Measurements from ENCODE around the gene SSC5D. TPM values are rescaled to one million over a fixed set of nuclear protein-coding genes. Genes with fewer than 3 reads are reported as not detected.

The SSC5D gene
- total and polyA plus RNA-seq, 9 of the 15 experiments (the other 6 are each of a cell fraction or from before 2014, with no cell fraction given) = 0.04 to 0.71 (median 0.14) TPM; not detected in 2

GRCh38 chr19:55494172-55494761 lies 6.0 kb downstream of the SSC5D start (continued):
- TF ChIP-seq L3MBTL2 (IDR thresholded peaks at IDR 0.05) (0 out of 2 replicates have a peak, but pooled peaks have one; percentile 13), ZNF282 (CRISPR knock-in tag; IDR thresholded peaks at IDR 0.05) (no peak), ELK3 (CRISPR knock-in tag; IDR thresholded peaks at IDR 0.05) (no peak), ZNF696 (CRISPR knock-in tag; conservative IDR thresholded peaks at IDR 0.05) (no peak), ZNF280A (IDR thresholded peaks at IDR 0.05; ENCODE audit: low read depth, partially characterized antibody) (no peak), ZNF41 (CRISPR knock-in tag; conservative IDR thresholded peaks at IDR 0.05) (no peak), ETV5 (CRISPR knock-in tag; IDR thresholded peaks at IDR 0.05; ENCODE audit: low read depth) (no peak), VEZF1 (CRISPR knock-in tag; IDR thresholded peaks at IDR 0.05) (peak; percentile 48), SMARCB1 (IDR thresholded peaks at IDR 0.05; ENCODE audit: insufficient read length, low read depth) (no peak), U2AF1 (optimal IDR thresholded peaks at IDR 0.05; ENCODE audit: low read depth, low read length) (no peak), ZNF124 (CRISPR knock-in tag; IDR thresholded peaks at IDR 0.05) (no peak), SOX6 (IDR thresholded peaks at IDR 0.05) (no peak), ZBTB9 (CRISPR knock-in tag; IDR thresholded peaks at IDR 0.05) (no peak; the same call in 1 of the 2 replicates), PHF8 (IDR thresholded peaks at IDR 0.05; ENCODE audit: borderline replicate concordance, low read length) (peak; percentile 32; the same call in 1 of the 2 replicates), THRA (IDR thresholded peaks at IDR 0.05) (no peak), ERF (CRISPR knock-in tag; IDR thresholded peaks at IDR 0.05) (peak; percentile 67; the same call in 1 of the 2 replicates), UBTF (IDR thresholded peaks at IDR 0.05; ENCODE audit: borderline replicate concordance in 1 of 2, low read depth in 2 of 2, low read length in 2 of 2) (no peak), POLR2H (tag; IDR thresholded peaks at IDR 0.05; ENCODE audit: low read depth) (no peak), NCOA4 (IDR thresholded peaks at IDR 0.05; ENCODE audit: partially characterized antibody) (no peak)
